H54 (cell line): ENCODE data around the gene LMO7.

Source experiments
- DNase-seq: peaks from one replicate; pipeline ENCODE4 v3.0.0; 2011; ENCODE audit warnings: low spot score, mixed read lengths; ENCODE audit not compliant: insufficient read length
- FAIRE-seq: peaks from 3 replicates; lab custom pipeline; 2011; peaks lifted over from hg19 to GRCh38; lab: Jason Lieb, UNC
- POLR2A ChIP-seq: IDR thresholded peaks from 2 replicates; pipeline ENCODE4 v1.6.1; 2011; ENCODE audit warnings: low read depth, mild to moderate bottlenecking, low read length

LMO7 gene

GRCh38 chr13:75841905-75842304, 205.8 kb downstream of the LMO7 start:
- DNase-seq (no peak), FAIRE-seq (peak; percentile 23)
- TF ChIP-seq POLR2A = no peak

DNA sequence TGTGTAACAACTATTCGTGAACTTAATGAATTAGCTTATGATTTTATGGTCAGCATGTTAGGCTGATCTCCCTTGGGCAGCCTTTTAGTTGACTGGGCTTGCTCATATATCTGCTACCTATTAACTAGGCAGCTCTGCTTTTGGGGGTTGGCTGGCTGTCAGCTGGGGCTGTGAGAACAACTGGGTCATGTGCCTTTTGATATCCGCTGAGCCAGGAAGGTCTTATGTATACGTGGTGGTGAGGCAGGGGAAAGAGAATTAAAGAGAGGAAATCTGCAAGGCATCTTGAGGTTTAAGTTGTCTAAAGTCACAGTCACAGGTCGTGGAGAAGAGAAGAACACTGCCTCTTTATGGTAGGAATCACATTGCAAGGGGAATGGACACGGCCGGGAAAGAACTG, 206.9 kb downstream of the LMO7 start:
- FAIRE-seq (peak; percentile 50), DNase-seq (no peak)
- TF ChIP-seq POLR2A = no peak

DNA sequence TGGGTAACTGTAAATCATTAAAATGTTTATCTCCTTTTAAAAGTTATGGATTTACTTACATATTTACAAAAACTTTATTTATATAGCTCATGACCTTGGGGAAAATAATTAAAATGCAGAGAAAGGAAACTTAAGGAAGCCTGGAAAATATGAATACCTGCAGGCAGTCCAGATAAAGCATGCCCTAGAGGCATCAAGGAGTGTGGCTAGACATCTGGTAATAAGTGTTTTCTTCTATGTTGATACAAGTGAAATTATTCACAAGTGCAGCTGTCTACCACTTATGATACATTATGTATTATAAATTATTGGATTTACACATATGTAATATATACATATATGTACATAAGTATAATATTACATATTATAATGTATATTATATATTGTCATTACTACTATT, 207.9 kb downstream of the LMO7 start:
- no peak for DNase-seq
- no peak for FAIRE-seq
- TF ChIP-seq POLR2A = no peak

DNA sequence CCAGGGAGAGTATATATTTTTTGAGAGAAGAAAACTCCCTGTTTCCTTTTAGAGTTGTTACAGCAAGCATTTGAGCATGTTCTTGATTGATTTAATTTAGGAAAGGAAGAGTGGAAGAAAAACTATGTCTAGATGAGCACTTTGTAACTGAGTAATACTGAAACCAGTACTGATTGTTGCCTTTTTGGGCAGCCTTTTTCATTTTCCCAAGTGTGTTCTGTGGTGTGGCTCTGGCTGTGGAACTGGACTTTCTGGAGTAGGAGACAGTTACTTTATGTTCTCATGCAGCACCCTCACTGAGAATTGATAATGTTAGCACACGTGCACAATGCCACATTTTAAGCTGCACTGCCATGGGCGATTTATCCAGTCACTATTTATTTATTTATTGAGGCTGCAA, 211.5 kb downstream of the LMO7 start:
- no peak for FAIRE-seq
- no peak for DNase-seq
- no peak for TF ChIP-seq POLR2A

DNA sequence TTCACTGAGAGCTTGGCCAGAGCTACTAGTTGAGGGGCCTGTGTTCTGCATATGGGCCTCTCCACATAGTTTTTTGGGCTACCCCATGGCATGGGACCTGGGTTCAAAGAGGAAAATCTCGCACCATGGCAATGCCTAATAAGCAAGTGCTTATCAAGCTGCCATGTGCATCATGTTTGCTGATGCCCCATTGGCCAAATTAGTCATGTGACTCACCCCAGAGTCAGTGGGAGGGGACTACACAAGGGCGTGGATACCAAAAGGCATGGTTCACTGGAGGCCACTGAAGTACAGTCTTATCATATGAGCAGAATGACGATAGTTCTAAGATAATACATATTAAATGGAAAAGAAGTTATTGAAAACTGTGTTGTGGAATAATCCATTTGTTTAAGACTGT, 214.8 kb downstream of the LMO7 start:
- no peak for FAIRE-seq
- TF ChIP-seq POLR2A = no peak

GRCh38 chr13:75855216-75855615, 219.1 kb downstream of the LMO7 start:
- DNase-seq = no peak
- no peak for FAIRE-seq
- no peak for TF ChIP-seq POLR2A

More for the DNA sequence above, 214.8 kb downstream of the LMO7 start:
- DNase-seq = no peak

DNA sequence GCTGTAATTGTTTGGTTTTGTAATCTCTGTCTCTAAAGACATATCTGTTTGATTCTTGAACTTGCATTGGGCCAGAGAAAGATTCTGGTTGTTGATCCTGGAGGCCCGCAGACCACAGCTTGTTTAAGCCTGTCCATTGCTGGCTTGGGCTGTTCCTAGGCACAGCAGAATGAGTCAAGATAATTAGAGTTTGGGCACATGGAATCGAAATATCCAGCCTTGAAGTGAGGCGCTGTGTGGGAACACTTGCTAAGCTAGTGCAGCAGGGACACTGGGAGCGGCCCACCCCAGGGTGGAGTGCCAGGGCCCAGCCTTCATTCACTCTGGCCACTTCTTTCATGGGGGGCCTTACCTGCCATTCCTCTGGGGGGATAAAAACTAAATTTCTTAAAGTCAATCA, 219.7 kb downstream of the LMO7 start:
- TF ChIP-seq POLR2A = no peak
- no peak for DNase-seq
- no peak for FAIRE-seq

- FAIRE-seq = no peak
- DNase-seq = no peak
- no peak for TF ChIP-seq POLR2A
Observed at GRCh38 chr13:75857291-75857690, 221.2 kb downstream of the LMO7 start.

- no peak for TF ChIP-seq POLR2A
- FAIRE-seq (no peak), DNase-seq (no peak)
Observed at GRCh38 chr13:75860935-75861334, 224.8 kb downstream of the LMO7 start.

GRCh38 chr13:75861786-75862185, 225.7 kb downstream of the LMO7 start:
- no peak for TF ChIP-seq POLR2A

DNA sequence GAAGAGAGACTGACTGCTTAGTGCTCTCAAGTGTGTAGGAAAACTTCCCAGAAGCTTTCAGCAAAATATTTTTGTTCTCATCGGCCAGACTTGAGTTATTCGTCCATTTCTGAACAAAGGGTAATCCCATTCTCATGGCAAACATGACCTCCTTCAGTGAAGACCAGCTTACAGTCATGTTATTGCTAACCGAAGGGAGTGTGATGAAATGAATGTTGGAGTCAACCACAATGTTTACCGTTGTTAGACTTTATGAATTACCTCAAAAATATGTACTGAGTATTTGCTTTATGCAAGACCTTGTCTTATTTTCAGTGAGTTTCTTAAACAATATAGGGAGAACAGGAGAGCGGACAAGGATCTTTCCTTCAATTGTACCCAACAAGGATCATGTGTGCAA, 228.6 kb downstream of the LMO7 start:
- FAIRE-seq (no peak), DNase-seq (no peak)
- TF ChIP-seq POLR2A = no peak

More at GRCh38 chr13:75861786-75862185, 225.7 kb downstream of the LMO7 start:
- no peak for FAIRE-seq
- no peak for DNase-seq

DNA sequence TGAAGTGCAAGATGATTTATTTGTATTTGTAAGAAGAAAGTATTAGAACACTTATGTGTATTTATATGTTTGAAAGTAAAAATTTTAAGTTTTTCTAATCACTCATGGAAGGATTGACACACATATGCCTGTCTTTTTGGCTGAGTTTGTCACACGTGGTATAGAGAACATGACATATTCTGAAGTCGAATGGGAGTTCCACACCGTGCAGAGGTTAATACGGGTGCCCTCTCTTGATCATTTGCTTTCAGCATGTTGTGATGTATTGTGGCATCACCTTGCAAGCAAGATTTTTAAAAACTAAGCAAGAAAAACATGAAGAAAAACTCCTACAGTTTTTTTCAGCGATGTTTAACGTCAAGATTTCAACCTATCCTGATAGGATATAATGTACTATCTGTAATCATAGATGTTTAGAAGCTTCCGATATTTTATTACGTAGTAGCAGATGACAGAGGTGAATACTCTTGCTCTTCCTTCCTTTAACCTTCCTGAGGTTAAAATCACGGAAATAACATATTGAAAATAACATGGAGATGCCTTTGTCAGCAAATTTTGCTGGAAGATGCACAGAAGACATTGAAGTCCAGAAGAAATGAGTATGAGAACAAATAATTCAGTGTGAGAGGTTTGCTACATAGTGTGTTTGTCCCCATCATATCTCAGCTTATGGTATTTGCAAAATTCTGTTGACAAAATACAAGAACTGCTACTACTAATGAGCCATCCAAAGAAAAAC, 231.4 kb downstream of the LMO7 start:
- TF ChIP-seq POLR2A = no peak
- no peak for FAIRE-seq
- DNase-seq = no peak

- no peak for FAIRE-seq
- no peak for TF ChIP-seq POLR2A
- DNase-seq = no peak
Observed at GRCh38 chr13:75869981-75870380, 233.9 kb downstream of the LMO7 start.

DNA sequence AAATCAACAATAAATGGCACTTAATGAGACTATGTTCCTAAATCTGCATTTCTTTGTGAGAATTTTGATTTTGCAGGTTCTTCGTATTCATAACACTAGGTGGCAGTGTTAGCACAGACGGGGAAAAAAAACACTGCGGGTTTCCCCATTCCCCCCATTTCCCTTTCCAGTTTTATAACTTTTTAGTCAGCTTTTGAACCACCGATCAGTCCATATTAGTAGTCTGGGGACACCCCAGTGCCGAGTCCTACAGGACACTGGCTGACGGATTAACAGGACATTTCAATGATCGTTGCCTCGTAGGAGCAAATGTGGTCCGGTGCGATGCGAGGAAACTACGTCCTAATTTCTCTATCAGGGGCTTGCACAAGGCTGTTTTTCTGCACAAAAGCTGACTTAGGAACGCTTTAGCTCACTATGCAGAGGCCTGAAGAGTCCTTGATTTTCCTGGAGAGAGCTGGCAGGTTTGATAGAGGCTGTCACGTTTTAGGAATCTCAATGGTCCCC, 234.3 kb downstream of the LMO7 start:
- TF ChIP-seq POLR2A = no peak
- FAIRE-seq (peak; percentile 93), DNase-seq (no peak)

GRCh38 chr13:75871059-75871458, 234.9 kb downstream of the LMO7 start:
- DNase-seq (no peak), FAIRE-seq (no peak)
- no peak for TF ChIP-seq POLR2A
